IPS DF 6.9 (cell line): ENCODE measurements around the gene ANAPC13.

Experiments
- DNase-seq: peaks from one replicate; pipeline ENCODE4 v3.0.0-alpha.2; 2013; ENCODE audit warnings: low read depth, low spot score
- H3K27ac ChIP-seq: one replicate; pipeline ENCODE4 v1.5.1; 2013; ENCODE audit warnings: low read length, control low read depth
- H3K27me3 ChIP-seq: 2 replicates; pipeline ENCODE4 v1.6.1; 2013; ENCODE audit warnings: mild to moderate bottlenecking, low read length; ENCODE audit not compliant: control insufficient read depth, insufficient read depth
- H3K36me3 ChIP-seq: 2 replicates; pipeline ENCODE4 v1.6.1; 2013; ENCODE audit warnings: low read length; ENCODE audit not compliant: control insufficient read depth, insufficient read depth
- H3K4me1 ChIP-seq: 2 replicates; pipeline ENCODE4 v1.6.1; 2013; ENCODE audit warnings: low read length; ENCODE audit not compliant: control insufficient read depth, insufficient read depth
- H3K4me3 ChIP-seq: 2 replicates; pipeline ENCODE4 v1.5.1; 2013; ENCODE audit warnings: mild to moderate bottlenecking, low read length
- H3K9me3 ChIP-seq: 2 replicates; pipeline ENCODE4 v1.6.1; 2013; ENCODE audit warnings: low read length, inconsistent platforms; ENCODE audit not compliant: control insufficient read depth, insufficient read depth
- WGBS: extraction: QIAGEN DNeasy Blood & Tissue Kit; methylation state at CpG from one replicate; pipeline ENCODE4 v1.1.7; 2013; ENCODE audit warnings: mixed read lengths, missing lambda C conversion rate; ENCODE audit not compliant: insufficient read length, insufficient coverage; 5-methylcytosine and 5-hydroxymethylcytosine counted together

ANAPC13 gene

DNA sequence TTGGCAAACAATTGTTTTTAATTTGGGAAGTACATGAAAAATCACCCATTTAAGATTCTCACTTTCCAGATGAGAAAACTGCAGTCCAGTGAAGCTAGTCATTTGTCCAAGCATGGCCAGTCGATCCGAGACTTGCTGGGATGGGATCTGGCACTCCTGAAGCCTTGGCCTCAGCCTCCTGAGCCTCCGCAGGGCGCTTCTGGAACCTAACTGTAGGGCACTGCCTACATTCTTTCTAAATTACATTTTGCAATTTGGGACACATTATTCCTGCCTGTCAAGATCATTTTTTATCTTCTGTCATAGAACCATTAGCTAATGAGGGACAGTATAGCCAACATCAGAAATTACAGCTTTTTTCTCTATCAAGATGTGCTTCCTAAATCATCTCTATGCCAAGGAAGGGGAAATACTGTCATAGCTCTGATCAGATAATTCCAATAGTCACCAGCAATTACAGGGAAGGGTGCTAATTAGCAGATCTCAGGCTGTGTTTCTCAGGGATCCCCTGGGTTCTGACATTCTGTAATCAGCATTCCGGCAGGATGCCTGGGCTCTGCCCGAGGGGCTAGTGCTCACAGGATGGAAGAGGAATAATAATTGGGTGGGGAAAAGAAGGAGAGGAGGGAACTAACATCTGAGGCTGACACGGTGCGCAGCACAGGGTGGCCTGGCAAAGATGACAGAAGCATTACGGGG is 28.3 kb downstream of the ANAPC13 start:
- Histone ChIP-seq H3K27me3 (no peaks in the 10 kb centered on the region), H3K4me1 (no peaks in the 10 kb centered on the region), H3K36me3 (no peaks in the 10 kb centered on the region), H3K27ac (no peak overlapping the region), H3K4me3 (no peak overlapping the region), H3K9me3 (no peaks in the 10 kb centered on the region)
- DNase-seq = no peak
- no CpG with 5 or more reads among the region's 9 CpGs for WGBS

- Histone ChIP-seq H3K27me3 (no peaks in the 10 kb centered on the region), H3K4me3 (no peak overlapping the region), H3K9me3 (no peaks in the 10 kb centered on the region), H3K36me3 (no peaks in the 10 kb centered on the region), H3K4me1 (0 out of 2 replicates have a peak, but pooled peaks cover 1% of the 10 kb centered on the region), H3K27ac (no peak overlapping the region)
- no CpG with 5 or more reads among the region's 6 CpGs for WGBS
- DNase-seq = peak; percentile 66
These were observed 32.2 kb downstream of the ANAPC13 start for GRCh38 chr3:134453631-134454030.

DNA sequence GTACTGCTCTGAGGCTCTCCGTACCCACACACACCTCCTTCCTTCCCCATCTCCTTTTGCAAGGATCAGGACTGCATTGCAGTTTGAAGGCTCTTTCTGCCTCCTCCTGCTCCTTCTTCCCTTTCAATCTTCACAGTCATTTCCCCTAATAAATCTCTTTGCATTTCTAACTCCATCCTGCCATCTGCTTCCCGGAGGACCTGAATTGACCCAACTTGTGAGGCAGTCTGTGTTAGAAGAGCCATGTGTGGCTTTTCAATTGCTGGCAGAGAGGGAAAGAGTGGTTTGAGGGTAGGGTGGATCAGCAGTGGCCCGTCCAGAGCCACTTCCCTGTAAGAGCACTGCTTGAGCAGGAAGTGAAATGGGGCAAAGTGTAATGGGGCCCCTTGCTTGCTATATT is 35.8 kb downstream of the ANAPC13 start:
- no peak for DNase-seq
- no CpG with 5 or more reads among the region's 3 CpGs for WGBS
- Histone ChIP-seq H3K9me3 (no peaks in the 10 kb centered on the region), H3K27ac (no peak overlapping the region), H3K4me1 (peaks cover 1% of the 10 kb centered on the region; the same call in 1 of the 2 replicates), H3K4me3 (no peak overlapping the region), H3K27me3 (no peaks in the 10 kb centered on the region), H3K36me3 (no peaks in the 10 kb centered on the region)

DNA sequence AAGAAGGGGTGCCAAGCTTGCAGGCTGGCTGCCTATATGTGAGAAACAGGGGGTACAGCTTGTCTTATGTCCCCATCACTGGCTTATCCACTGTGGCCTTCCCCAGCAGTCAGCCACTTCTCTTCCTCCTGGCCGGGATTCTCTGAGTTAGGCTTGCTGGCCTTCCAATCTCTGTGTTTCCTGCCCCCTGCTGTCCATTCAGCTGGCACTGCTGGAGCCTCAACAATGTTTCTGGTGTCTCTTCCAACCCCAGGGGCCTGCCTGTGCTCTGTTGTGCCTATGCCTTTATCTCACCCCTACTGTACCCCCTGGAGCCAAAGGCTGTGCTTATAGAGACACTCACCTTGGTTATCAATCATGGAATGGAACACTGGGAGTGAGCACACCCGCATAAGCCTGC is 36.5 kb downstream of the ANAPC13 start:
- H3K4me1 ChIP-seq = peaks cover 1% of the 10 kb centered on the region; the same call in 1 of the 2 replicates
- no peaks in the 10 kb centered on the region for H3K27me3 ChIP-seq
- H3K9me3 ChIP-seq = no peaks in the 10 kb centered on the region
- no peaks in the 10 kb centered on the region for H3K36me3 ChIP-seq
- H3K4me3 ChIP-seq = no peak overlapping the region
- no peak for DNase-seq
- no CpG with 5 or more reads among the region's 2 CpGs for WGBS
- H3K27ac ChIP-seq = no peak overlapping the region

GRCh38 chr3:134448664-134449063 is 37.1 kb downstream of the ANAPC13 start:
- DNase-seq = no peak
- Histone ChIP-seq H3K4me3 (no peak overlapping the region), H3K27ac (no peak overlapping the region), H3K4me1 (peaks cover 1% of the 10 kb centered on the region; the same call in 1 of the 2 replicates), H3K27me3 (no peaks in the 10 kb centered on the region), H3K36me3 (no peaks in the 10 kb centered on the region), H3K9me3 (no peaks in the 10 kb centered on the region)
- WGBS = no CpG with 5 or more reads among the region's 5 CpGs

- no peaks in the 10 kb centered on the region for H3K27me3 ChIP-seq
- H3K27ac ChIP-seq = no peak overlapping the region
- no CpG with 5 or more reads among the region's 1 CpG for WGBS
- no peak for DNase-seq
- no peaks in the 10 kb centered on the region for H3K36me3 ChIP-seq
- no peaks in the 10 kb centered on the region for H3K9me3 ChIP-seq
- no peak overlapping the region for H3K4me3 ChIP-seq
- peaks cover 1% of the 10 kb centered on the region; the same call in 1 of the 2 replicates for H3K4me1 ChIP-seq
These were observed 38.4 kb downstream of the ANAPC13 start for GRCh38 chr3:134447351-134447750.

DNA sequence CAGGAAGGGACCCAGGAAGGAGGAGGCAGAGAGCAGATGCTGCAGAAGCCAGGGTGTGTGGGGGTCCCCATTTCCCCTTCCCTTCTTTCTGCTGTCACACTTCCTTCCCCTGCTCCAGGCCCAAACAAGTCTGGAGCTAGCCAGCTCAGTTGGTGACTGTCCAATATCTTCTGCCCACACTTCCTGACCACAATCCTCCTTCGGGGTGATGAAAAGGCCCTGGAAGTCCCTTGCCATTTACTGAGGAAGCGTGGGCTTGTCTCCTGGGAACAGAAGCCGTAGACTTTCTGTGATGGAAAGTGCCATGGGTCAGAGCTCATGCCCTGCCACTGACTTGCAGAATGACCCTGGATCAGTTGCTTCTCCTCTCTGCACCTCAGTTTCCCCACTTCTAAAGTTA is 39.0 kb downstream of the ANAPC13 start:
- no peak overlapping the region for H3K4me3 ChIP-seq
- peaks cover 1% of the 10 kb centered on the region; the same call in 1 of the 2 replicates for H3K4me1 ChIP-seq
- no peak overlapping the region for H3K27ac ChIP-seq
- no peak for DNase-seq
- WGBS = no CpG with 5 or more reads among the region's 3 CpGs
- H3K9me3 ChIP-seq = no peaks in the 10 kb centered on the region
- H3K27me3 ChIP-seq = no peaks in the 10 kb centered on the region
- no peaks in the 10 kb centered on the region for H3K36me3 ChIP-seq

DNA sequence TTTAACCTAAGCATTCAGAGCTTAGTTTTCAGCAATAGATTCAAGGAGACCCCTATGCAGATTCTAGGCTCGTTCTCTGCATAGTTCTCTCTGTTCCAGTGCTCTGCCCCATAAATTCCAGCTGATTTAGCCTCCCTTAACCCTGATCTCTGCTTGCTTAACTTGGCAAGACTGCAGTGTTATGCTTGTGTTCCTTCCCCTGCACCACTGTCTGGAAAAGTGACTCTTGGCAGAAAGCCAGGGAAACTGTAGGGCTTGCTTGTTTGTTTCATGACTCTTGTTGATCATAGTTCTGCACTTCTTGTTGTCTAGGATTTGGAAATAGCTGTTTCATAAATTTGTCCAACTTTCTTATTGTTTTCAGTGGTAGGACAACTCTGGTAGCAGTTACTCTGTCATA is 40.1 kb downstream of the ANAPC13 start:
- H3K9me3 ChIP-seq = no peaks in the 10 kb centered on the region
- H3K4me1 ChIP-seq = peaks cover 1% of the 10 kb centered on the region; the same call in 1 of the 2 replicates
- no peak overlapping the region for H3K4me3 ChIP-seq
- WGBS = no CpG with 5 or more reads among the region's 1 CpG
- no peaks in the 10 kb centered on the region for H3K27me3 ChIP-seq
- H3K36me3 ChIP-seq = no peaks in the 10 kb centered on the region
- no peak overlapping the region for H3K27ac ChIP-seq
- DNase-seq = no peak

DNA sequence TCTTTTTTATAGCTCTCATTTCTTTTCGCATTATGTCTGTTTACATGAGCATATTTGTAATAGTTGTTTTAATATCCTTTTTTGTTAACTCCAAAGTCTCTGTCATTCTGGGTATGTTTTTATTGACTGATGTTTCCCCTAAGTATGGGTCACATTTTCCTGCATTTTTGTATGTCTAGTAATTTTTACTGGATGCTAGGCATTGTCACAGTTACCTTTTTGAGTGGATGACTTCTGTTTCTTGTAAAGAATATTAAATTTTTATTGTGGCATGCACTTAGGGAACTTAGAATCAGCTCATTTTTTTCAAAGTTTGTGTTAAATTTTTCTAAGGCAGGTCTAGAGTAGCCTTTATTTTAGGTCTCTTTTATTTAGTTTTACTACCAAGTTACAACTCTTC is 40.7 kb downstream of the ANAPC13 start:
- no peaks in the 10 kb centered on the region for H3K9me3 ChIP-seq
- no peaks in the 10 kb centered on the region for H3K36me3 ChIP-seq
- DNase-seq = no peak
- no CpG with 5 or more reads among the region's 1 CpG for WGBS
- peaks cover 1% of the 10 kb centered on the region; the same call in 1 of the 2 replicates for H3K4me1 ChIP-seq
- no peaks in the 10 kb centered on the region for H3K27me3 ChIP-seq
- H3K27ac ChIP-seq = no peak overlapping the region
- no peak overlapping the region for H3K4me3 ChIP-seq

DNA sequence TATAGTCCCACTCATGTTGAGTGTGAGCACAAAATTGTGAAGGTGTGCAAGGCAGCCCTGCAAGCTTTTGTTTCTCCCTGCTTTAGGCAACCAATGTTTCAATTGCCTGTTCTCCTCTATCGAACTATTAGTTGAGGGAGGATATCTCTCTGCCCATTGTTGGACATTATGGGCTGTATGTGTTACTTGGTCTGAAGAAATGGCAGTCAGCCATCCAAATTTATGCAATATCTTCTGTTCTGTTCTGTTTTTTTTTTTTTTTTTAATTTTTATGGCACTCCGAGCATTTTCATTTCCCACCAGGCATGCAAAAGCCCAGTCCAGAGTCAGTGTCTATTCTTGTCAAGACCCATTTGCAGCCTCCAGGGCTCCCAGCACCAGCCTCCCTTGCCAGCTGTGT is 44.0 kb downstream of the ANAPC13 start:
- Histone ChIP-seq H3K27ac (no peak overlapping the region), H3K36me3 (no peaks in the 10 kb centered on the region), H3K27me3 (no peaks in the 10 kb centered on the region), H3K4me3 (no peak overlapping the region), H3K4me1 (no peaks in the 10 kb centered on the region), H3K9me3 (no peaks in the 10 kb centered on the region)
- WGBS = no CpG with 5 or more reads among the region's 2 CpGs
- DNase-seq = no peak

GRCh38 chr3:134441321-134441720 is 44.5 kb downstream of the ANAPC13 start:
- Histone ChIP-seq H3K9me3 (no peaks in the 10 kb centered on the region), H3K36me3 (no peaks in the 10 kb centered on the region), H3K4me1 (no peaks in the 10 kb centered on the region), H3K4me3 (no peak overlapping the region), H3K27me3 (no peaks in the 10 kb centered on the region), H3K27ac (no peak overlapping the region)
- DNase-seq = no peak
- no CpG with 5 or more reads among the region's 1 CpG for WGBS
